ENCODE results near the gene MRPL51.

Gene MRPL51

GRCh38 chr12:6463858-6464257 is 29.2 kb downstream of the MRPL51 start:
- ChIA-PET POLR2A (interaction anchor here (0.7 to 1.1 kb wide), 2 partner anchors 17 to 40 kb away, joined by 3 to 4 read pairs; no protein-coding TSS in a partner anchor), CTCF (interaction anchor here (1.1 to 8.0 kb wide), 8 partner anchors 12 to 128 kb away, joined by 3 to 84 read pairs (median 6); partner anchors contain the start of genes CD27, MRPL51 and TAPBPL)
- DNase-seq (ENCODE audit: extremely low spot score): no peak
- TF ChIP-seq CTCF (IDR thresholded peaks at IDR 0.05; ENCODE audit: control extremely low read depth, extremely low read depth, low read depth, missing control alignments): no peak

- no peak for DNase-seq (ENCODE audit: extremely low spot score)
- CTCF ChIA-PET: interaction anchor here (1.1 to 8.0 kb wide), 9 partner anchors 11 to 127 kb away, joined by 3 to 84 read pairs (median 5); partner anchors contain the start of genes CD27, MRPL51 and TAPBPL
- no peak for TF ChIP-seq CTCF (IDR thresholded peaks at IDR 0.05; ENCODE audit: control extremely low read depth, extremely low read depth, low read depth, missing control alignments)
- POLR2A ChIA-PET: interaction anchor here (0.7 to 1.1 kb wide), 2 partner anchors 17 to 40 kb away, joined by 3 to 4 read pairs; no protein-coding TSS in a partner anchor
Observed at GRCh38 chr12:6463216-6463615, 29.8 kb downstream of the MRPL51 start.

- no peak for DNase-seq (ENCODE audit: extremely low spot score)
- no peak for TF ChIP-seq CTCF (IDR thresholded peaks at IDR 0.05; ENCODE audit: control extremely low read depth, extremely low read depth, low read depth, missing control alignments)
- CTCF ChIA-PET: interaction anchor here (1.3 to 8.0 kb wide), 11 partner anchors 8 to 75 kb away, joined by 3 to 84 read pairs (median 7); partner anchors contain the start of genes CD27, MRPL51, TAPBPL and VAMP1
- POLR2A ChIA-PET: interaction anchor here (0.6 to 4.2 kb wide), 5 partner anchors 8 to 75 kb away, joined by 3 to 73 read pairs (median 8); partner anchors contain the start of genes TAPBPL and VAMP1
Observed at GRCh38 chr12:6462234-6462995, 30.6 kb downstream of the MRPL51 start.

GRCh38 chr12:6461401-6462233 is 31.4 kb downstream of the MRPL51 start:
- ChIA-PET CTCF (interaction anchor here (1.1 to 8.0 kb wide), 13 partner anchors 9 to 96 kb away, joined by 3 to 84 read pairs (median 7); partner anchors contain the start of genes CD27, MRPL51, TAPBPL and VAMP1), POLR2A (interaction anchor here (0.6 to 4.2 kb wide), 8 partner anchors 7 to 74 kb away, joined by 3 to 73 read pairs (median 6); partner anchors contain the start of genes TAPBPL and VAMP1)
- TF ChIP-seq CTCF (IDR thresholded peaks at IDR 0.05; ENCODE audit: control extremely low read depth, extremely low read depth, low read depth, missing control alignments): no peak
- peak; percentile 84 for DNase-seq (ENCODE audit: extremely low spot score)

GRCh38 chr12:6460751-6461371 is 32.2 kb downstream of the MRPL51 start:
- TF ChIP-seq CTCF (IDR thresholded peaks at IDR 0.05; ENCODE audit: control extremely low read depth, extremely low read depth, low read depth, missing control alignments): no peak
- CTCF ChIA-PET: interaction anchor here (1.1 to 8.0 kb wide), 12 partner anchors 9 to 102 kb away, joined by 3 to 84 read pairs (median 6); partner anchors contain the start of genes CD27, TAPBPL and VAMP1
- POLR2A ChIA-PET: interaction anchor here (0.5 to 4.2 kb wide), 8 partner anchors 8 to 244 kb away, joined by 3 to 73 read pairs (median 6); partner anchors contain the start of genes TAPBPL and VAMP1
- DNase-seq (ENCODE audit: extremely low spot score): no peak

Data from GM10248 (cell line).